Astrocyte of the cerebellum (primary cell): Measurements from ENCODE around the gene CPA3.

Source experiments
- DNase-seq: peaks from one replicate; pipeline ENCODE4 v3.0.0-alpha.2; 2011; ENCODE audit warnings: low read depth
- H3K4me3 ChIP-seq: 2 replicates; pipeline ENCODE4 v1.5.1; 2011; ENCODE audit warnings: mild to moderate bottlenecking, low read depth, low read length, moderate library complexity
- in situ Hi-C: cut with HindIII; loops from 2 replicates; pipeline ENCODE4 v1.10.0; 2017; ENCODE audit warnings: low sequenced_read_pairs
- TF ChIP-seq, protein P1 (sequence below): IDR thresholded peaks from 2 replicates; pipeline ENCODE4 v1.5.1; 2012; ENCODE audit warnings: low read length, low read depth, moderate library complexity, mild to moderate bottlenecking; ENCODE audit errors: missing control alignments

CPA3 gene

GRCh38 chr3:148881286-148881685 is 16.2 kb downstream of the CPA3 start:
- peak; percentile 37 for DNase-seq
- TF ChIP-seq, protein P1, sequence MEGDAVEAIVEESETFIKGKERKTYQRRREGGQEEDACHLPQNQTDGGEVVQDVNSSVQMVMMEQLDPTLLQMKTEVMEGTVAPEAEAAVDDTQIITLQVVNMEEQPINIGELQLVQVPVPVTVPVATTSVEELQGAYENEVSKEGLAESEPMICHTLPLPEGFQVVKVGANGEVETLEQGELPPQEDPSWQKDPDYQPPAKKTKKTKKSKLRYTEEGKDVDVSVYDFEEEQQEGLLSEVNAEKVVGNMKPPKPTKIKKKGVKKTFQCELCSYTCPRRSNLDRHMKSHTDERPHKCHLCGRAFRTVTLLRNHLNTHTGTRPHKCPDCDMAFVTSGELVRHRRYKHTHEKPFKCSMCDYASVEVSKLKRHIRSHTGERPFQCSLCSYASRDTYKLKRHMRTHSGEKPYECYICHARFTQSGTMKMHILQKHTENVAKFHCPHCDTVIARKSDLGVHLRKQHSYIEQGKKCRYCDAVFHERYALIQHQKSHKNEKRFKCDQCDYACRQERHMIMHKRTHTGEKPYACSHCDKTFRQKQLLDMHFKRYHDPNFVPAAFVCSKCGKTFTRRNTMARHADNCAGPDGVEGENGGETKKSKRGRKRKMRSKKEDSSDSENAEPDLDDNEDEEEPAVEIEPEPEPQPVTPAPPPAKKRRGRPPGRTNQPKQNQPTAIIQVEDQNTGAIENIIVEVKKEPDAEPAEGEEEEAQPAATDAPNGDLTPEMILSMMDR = no peak
- H3K4me3 ChIP-seq = no peak overlapping the region
- in situ Hi-C loops = no loop called here

- TF ChIP-seq, protein P1 = no peak
- no peak overlapping the region for H3K4me3 ChIP-seq
- in situ Hi-C loops = no loop called here
- peak; percentile 72 for DNase-seq
These were observed 17.2 kb downstream of the CPA3 start for GRCh38 chr3:148882288-148882687.

GRCh38 chr3:148883163-148883562 is 18.1 kb downstream of the CPA3 start:
- TF ChIP-seq, protein P1 = no peak
- H3K4me3 ChIP-seq = no peak overlapping the region
- in situ Hi-C loops = no loop called here
- no peak for DNase-seq

GRCh38 chr3:148884261-148884660 is 19.2 kb downstream of the CPA3 start:
- no peak for DNase-seq
- H3K4me3 ChIP-seq = no peak overlapping the region
- in situ Hi-C loops = no loop called here
- TF ChIP-seq, protein P1 = no peak

DNA sequence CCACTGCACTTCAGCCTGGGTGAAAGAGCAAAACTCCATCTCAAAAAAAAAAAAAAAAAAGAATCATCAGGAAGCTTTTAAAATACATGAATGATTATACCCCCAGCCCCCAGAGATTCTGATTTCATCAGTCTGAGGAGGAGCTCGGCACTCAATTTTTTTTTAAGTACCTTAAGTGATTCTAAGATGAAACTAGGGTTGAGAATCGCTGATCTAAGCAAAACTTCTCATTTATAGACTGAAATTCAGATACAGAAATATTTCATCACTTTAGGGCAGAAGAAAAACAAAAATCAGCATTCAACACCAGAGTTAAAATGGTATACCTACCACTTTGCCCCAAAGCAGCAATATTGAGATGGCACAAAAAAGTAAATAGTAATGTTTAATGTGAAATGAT is 24.7 kb downstream of the CPA3 start:
- H3K4me3 ChIP-seq = no peak overlapping the region
- TF ChIP-seq, protein P1 = no peak
- in situ Hi-C loops = no loop called here
- no peak for DNase-seq

- in situ Hi-C loops = no loop called here
- H3K4me3 ChIP-seq = no peak overlapping the region
- TF ChIP-seq, protein P1 = no peak
- DNase-seq = no peak
These were observed 31.0 kb downstream of the CPA3 start for GRCh38 chr3:148896062-148896461.
